Activated CD4-positive, alpha-beta memory T cell treated with anti-CD3 and anti-CD28 coated beads, Interleukin-2, amount 10 ng/mL, durations not matched to agents 7 days and 5 days (primary cell): ENCODE measurements around the gene PKHD1. TPM values are rescaled to one million over a fixed set of nuclear protein-coding genes. Genes with fewer than 3 reads are reported as not detected.

Source experiments
- CTCF ChIA-PET: fragments of 350-600 bp; sonication (Branson Sonifier 250); formaldehyde crosslinking; loops from one replicate; lab custom pipeline; 2021; ENCODE audit warnings: antibody characterized with exemption, inconsistent platforms; lab: Charles Lee
- POLR2A ChIA-PET: fragments of 350-600 bp; sonication (Branson Sonifier 250); formaldehyde crosslinking; loops from one replicate; lab custom pipeline; 2021; ENCODE audit warnings: antibody characterized with exemption; lab: Charles Lee
- DNase-seq: peaks from one replicate; pipeline ENCODE4 v3.0.0-alpha.2; 2020
- H3K27ac Mint-ChIP-seq: one replicate; pipeline ENCODE4 v1.8.0; 2021; ENCODE audit warnings: mild to moderate bottlenecking, mixed read lengths
- H3K27me3 Mint-ChIP-seq: one replicate; pipeline ENCODE4 v1.8.0; 2021; ENCODE audit warnings: mixed read lengths
- H3K36me3 Mint-ChIP-seq: one replicate; pipeline ENCODE4 v1.8.0; 2021; ENCODE audit warnings: low read depth, mixed read lengths
- H3K4me1 Mint-ChIP-seq: one replicate; pipeline ENCODE4 v1.8.0; 2021; ENCODE audit warnings: mixed read lengths
- H3K4me3 Mint-ChIP-seq: one replicate; pipeline ENCODE4 v1.8.0; 2021; ENCODE audit warnings: mild to moderate bottlenecking, mixed read lengths
- H3K9me3 Mint-ChIP-seq: one replicate; pipeline ENCODE4 v1.8.0; 2021; ENCODE audit warnings: mixed read lengths
- total RNA-seq, 2 experiments: library from RNA; stranded (reverse); gene quantifications; one replicate each; pipeline ENCODE4 v1.2.3, GENCODE V29; 2021

PKHD1 gene
- total RNA-seq, 2 experiments from 2014 or later: not detected

DNA sequence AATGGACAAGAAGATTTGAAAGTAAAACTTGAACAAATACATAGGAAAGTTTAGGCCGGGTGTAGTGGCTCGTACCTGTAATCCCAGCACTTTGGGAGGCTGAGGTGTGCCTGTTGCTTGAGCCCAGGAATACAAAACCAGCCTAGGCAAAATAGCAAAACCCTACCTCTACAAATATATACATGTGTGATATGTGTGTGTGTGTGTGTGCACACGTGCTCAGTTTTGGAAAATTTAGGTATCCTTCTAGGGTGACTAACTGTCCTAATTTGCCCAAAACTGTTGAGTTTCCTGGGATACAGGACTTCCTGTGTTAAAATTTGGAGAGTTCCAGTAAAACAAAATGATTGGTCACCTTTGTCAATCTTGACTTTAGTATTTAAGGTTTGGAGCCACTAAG lies 503.2 kb downstream of the PKHD1 start:
- ChIA-PET POLR2A (no interaction called here), CTCF (no interaction called here)
- no peak for DNase-seq
- H3K36me3 Mint-ChIP-seq: no peaks in the 10 kb centered on the region
- no peak overlapping the region for H3K4me3 Mint-ChIP-seq
- no peak overlapping the region for H3K27ac Mint-ChIP-seq
- H3K9me3 Mint-ChIP-seq: no peaks in the 10 kb centered on the region
- no peaks in the 10 kb centered on the region for H3K4me1 Mint-ChIP-seq
- no peaks in the 10 kb centered on the region for H3K27me3 Mint-ChIP-seq

GRCh38 chr6:51578994-51579393 lies 508.4 kb downstream of the PKHD1 start:
- no peak overlapping the region for H3K27ac Mint-ChIP-seq
- peaks cover 6% of the 10 kb centered on the region for H3K9me3 Mint-ChIP-seq
- no peaks in the 10 kb centered on the region for H3K4me1 Mint-ChIP-seq
- H3K36me3 Mint-ChIP-seq: no peaks in the 10 kb centered on the region
- no peaks in the 10 kb centered on the region for H3K27me3 Mint-ChIP-seq
- no peak for DNase-seq
- ChIA-PET CTCF (no interaction called here), POLR2A (no interaction called here)
- no peak overlapping the region for H3K4me3 Mint-ChIP-seq

- Mint-ChIP-seq H3K9me3 (peaks cover 6% of the 10 kb centered on the region), H3K27ac (no peak overlapping the region), H3K27me3 (no peaks in the 10 kb centered on the region), H3K4me1 (no peaks in the 10 kb centered on the region), H3K36me3 (no peaks in the 10 kb centered on the region), H3K4me3 (no peak overlapping the region)
- DNase-seq: no peak
- CTCF ChIA-PET: no interaction called here
- POLR2A ChIA-PET: no interaction called here
These were observed 509.1 kb downstream of the PKHD1 start for GRCh38 chr6:51578362-51578761.

- POLR2A ChIA-PET: no interaction called here
- Mint-ChIP-seq H3K4me3 (no peak overlapping the region), H3K27ac (no peak overlapping the region), H3K27me3 (no peaks in the 10 kb centered on the region), H3K36me3 (no peaks in the 10 kb centered on the region), H3K4me1 (no peaks in the 10 kb centered on the region), H3K9me3 (peaks cover 6% of the 10 kb centered on the region)
- CTCF ChIA-PET: no interaction called here
- no peak for DNase-seq
These were observed 513.4 kb downstream of the PKHD1 start for GRCh38 chr6:51574040-51574439.

DNA sequence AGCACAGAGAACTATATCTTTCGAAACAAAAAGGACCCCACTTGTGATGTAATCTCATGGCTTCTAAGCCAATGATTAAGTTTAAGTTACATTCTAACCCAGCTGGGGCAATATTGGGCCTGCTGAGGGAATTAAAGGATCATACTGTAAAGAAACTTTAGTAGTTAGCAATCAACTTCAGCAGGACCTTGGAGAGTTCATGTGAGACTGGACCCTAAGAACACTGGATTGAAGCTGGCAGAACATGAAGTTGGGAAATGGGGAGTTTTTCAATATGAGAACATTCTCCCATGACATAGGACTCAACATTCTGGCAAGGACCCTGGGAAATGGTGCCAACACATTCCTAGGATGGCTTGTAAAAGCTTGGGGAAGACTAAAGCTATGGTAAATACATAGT lies 516.2 kb downstream of the PKHD1 start:
- no peaks in the 10 kb centered on the region for H3K4me1 Mint-ChIP-seq
- no peak overlapping the region for H3K27ac Mint-ChIP-seq
- no peaks in the 10 kb centered on the region for H3K36me3 Mint-ChIP-seq
- no peak for DNase-seq
- H3K4me3 Mint-ChIP-seq: no peak overlapping the region
- ChIA-PET CTCF (no interaction called here), POLR2A (no interaction called here)
- H3K9me3 Mint-ChIP-seq: no peaks in the 10 kb centered on the region
- no peaks in the 10 kb centered on the region for H3K27me3 Mint-ChIP-seq

DNA sequence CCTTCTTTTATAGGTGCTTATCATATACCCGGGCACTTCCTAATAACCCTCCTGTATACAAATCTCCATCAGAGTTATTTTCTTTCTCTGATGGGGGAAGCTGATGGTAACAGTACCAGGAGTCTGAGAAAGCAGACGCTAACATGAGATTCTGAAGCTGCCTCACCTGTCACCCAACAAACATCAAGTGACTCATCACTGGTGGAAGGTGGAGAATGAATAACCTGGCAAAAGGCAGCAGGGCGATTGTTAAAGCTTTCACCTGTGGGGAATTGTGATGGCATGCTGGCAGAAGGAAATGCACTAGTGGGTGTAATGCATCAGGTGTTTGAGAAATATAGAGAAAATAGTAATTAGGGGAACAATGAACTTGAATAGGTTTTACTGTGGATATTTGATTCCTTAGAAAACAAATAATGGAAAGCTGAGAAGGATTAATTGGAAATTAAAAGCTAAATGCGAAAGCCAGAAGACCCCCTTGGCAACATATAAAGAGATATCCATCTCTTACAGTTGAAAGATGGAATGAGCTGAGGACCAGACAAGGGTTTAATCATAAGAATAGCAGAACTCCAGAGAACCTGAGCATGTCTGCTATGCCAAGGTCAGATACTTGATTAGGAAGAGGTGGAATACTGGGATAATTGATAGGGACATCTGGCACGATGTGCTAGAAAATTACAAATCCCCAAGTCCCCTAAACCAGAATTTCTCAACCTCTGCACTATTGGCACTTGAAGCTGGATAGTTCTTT lies 517.1 kb downstream of the PKHD1 start:
- no peak for DNase-seq
- no peak overlapping the region for H3K4me3 Mint-ChIP-seq
- no peak overlapping the region for H3K27ac Mint-ChIP-seq
- H3K9me3 Mint-ChIP-seq: no peaks in the 10 kb centered on the region
- no peaks in the 10 kb centered on the region for H3K36me3 Mint-ChIP-seq
- CTCF ChIA-PET: no interaction called here
- H3K4me1 Mint-ChIP-seq: no peaks in the 10 kb centered on the region
- H3K27me3 Mint-ChIP-seq: no peaks in the 10 kb centered on the region
- POLR2A ChIA-PET: no interaction called here

- CTCF ChIA-PET: no interaction called here
- Mint-ChIP-seq H3K4me1 (no peaks in the 10 kb centered on the region), H3K4me3 (no peak overlapping the region), H3K36me3 (no peaks in the 10 kb centered on the region), H3K9me3 (no peaks in the 10 kb centered on the region), H3K27ac (no peak overlapping the region), H3K27me3 (no peaks in the 10 kb centered on the region)
- POLR2A ChIA-PET: no interaction called here
- DNase-seq: no peak
These were observed 517.8 kb downstream of the PKHD1 start for GRCh38 chr6:51569594-51569993.

- no peak for DNase-seq
- CTCF ChIA-PET: no interaction called here
- no peaks in the 10 kb centered on the region for H3K4me1 Mint-ChIP-seq
- POLR2A ChIA-PET: no interaction called here
- H3K27me3 Mint-ChIP-seq: no peaks in the 10 kb centered on the region
- no peaks in the 10 kb centered on the region for H3K36me3 Mint-ChIP-seq
- H3K4me3 Mint-ChIP-seq: no peak overlapping the region
- no peak overlapping the region for H3K27ac Mint-ChIP-seq
- H3K9me3 Mint-ChIP-seq: no peaks in the 10 kb centered on the region
These were observed 518.6 kb downstream of the PKHD1 start for GRCh38 chr6:51568771-51569170.

DNA sequence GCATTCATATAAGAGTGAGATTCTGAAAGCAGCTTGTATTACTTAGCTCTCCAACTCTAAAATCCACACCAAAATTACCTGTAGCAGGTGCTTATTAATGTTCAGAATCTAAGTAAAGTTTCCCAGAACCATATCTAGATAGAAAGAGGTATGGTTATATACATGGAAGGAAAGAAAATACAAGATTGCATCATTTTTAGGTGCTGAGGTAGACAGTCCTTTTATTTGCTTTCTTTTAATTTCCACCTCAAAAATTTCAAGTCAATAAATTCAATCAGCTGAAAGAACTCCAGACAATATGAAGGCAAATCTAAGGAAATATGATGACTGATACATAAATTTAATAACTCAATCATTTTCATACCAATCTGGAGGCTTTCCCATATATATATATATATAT lies 521.9 kb downstream of the PKHD1 start:
- Mint-ChIP-seq H3K4me3 (no peak overlapping the region), H3K4me1 (no peaks in the 10 kb centered on the region), H3K9me3 (no peaks in the 10 kb centered on the region), H3K36me3 (no peaks in the 10 kb centered on the region), H3K27me3 (no peaks in the 10 kb centered on the region), H3K27ac (no peak overlapping the region)
- ChIA-PET POLR2A (no interaction called here), CTCF (no interaction called here)
- DNase-seq: no peak

Other genes with a start within 250 kb of the PKHD1 start
- gene IL17A, start 98.8 kb upstream of the PKHD1 start, total RNA-seq: 1 to 10 TPM; 5.5 to 6.2 TPM
- 10 to 100 TPM; 12.6 to 13.3 TPM for gene IL17F, start 156.9 kb upstream of the PKHD1 start, total RNA-seq
- 100 to 1,000 TPM; 149 TPM for gene MCM3, start 197.1 kb upstream of the PKHD1 start, total RNA-seq